K562 (cell line): ENCODE results near the gene PPIL6. TPM values are rescaled to one million over a fixed set of nuclear protein-coding genes. Genes with fewer than 3 reads are reported as not detected.
A peak's percentile ranks its signal among the peaks of the same experiment; 100 is the strongest.

Experiments used
- CHCHD3 ChIP-seq: fragments of 250-450 bp; sonication (Bioruptor Pico); IDR thresholded peaks from 2 replicates; pipeline ENCODE4 v2.1.2; 2022; ENCODE audit warnings: mild to moderate bottlenecking
- DMBX1 ChIP-seq: fragments of 250-450 bp; sonication (Bioruptor Pico); IDR thresholded peaks from 2 replicates; pipeline ENCODE4 v1.8.0; 2022; ENCODE audit warnings: inconsistent platforms, mild to moderate bottlenecking, moderate library complexity, borderline replicate concordance
- GTF3C2 ChIP-seq: IDR thresholded peaks from 3 replicates; pipeline ENCODE4 v1.6.1; 2011; ENCODE audit warnings: borderline replicate concordance, mild to moderate bottlenecking, moderate library complexity; ENCODE audit not compliant: insufficient read length; ENCODE audit errors: extremely low read depth
- HDAC3 ChIP-seq: fragments of 450-650 bp; IDR thresholded peaks from 2 replicates; pipeline ENCODE4 v1.6.1; 2018; ENCODE audit warnings: borderline replicate concordance, mild to moderate bottlenecking, moderate library complexity; ENCODE audit not compliant: partially characterized antibody
- HDAC8 ChIP-seq: fragments of 450-650 bp; IDR thresholded peaks from 2 replicates; pipeline ENCODE4 v1.6.1; 2016; ENCODE audit warnings: mild to moderate bottlenecking, missing genetic modification characterization, moderate library complexity, missing compliant biosample characterization
- KDM5B ChIP-seq: fragments of 200-600 bp; sonication (generic); IDR thresholded peaks from 2 replicates; pipeline ENCODE4 v1.6.1; 2012; ENCODE audit warnings: low read depth, mild to moderate bottlenecking, moderate library complexity, low read length, control low read depth, inconsistent platforms; ENCODE audit not compliant: insufficient replicate concordance
- MEF2D ChIP-seq: conservative IDR thresholded peaks from 2 replicates; pipeline ENCODE4 v1.6.1; 2016; ENCODE audit warnings: low read depth, missing genetic modification characterization, missing compliant biosample characterization
- MXD1 ChIP-seq: fragments of 250-450 bp; sonication (Bioruptor Pico); IDR thresholded peaks from 2 replicates; pipeline ENCODE4 v1.8.0; 2021; ENCODE audit warnings: borderline replicate concordance, mild to moderate bottlenecking, moderate library complexity; ENCODE audit not compliant: poor library complexity, severe bottlenecking
- NBN ChIP-seq: fragments of 450-650 bp; IDR thresholded peaks from 2 replicates; pipeline ENCODE4 v1.6.1; 2016; ENCODE audit warnings: low read depth, mild to moderate bottlenecking
- NR3C1 ChIP-seq: sonication (generic); formaldehyde crosslinking; IDR thresholded peaks from 2 replicates; pipeline ENCODE4 v1.8.1; 2022; ENCODE audit warnings: missing genetic modification reagents
- PCBP1 ChIP-seq: fragments of 200-400 bp; formaldehyde crosslinking; IDR thresholded peaks from 2 replicates; pipeline ENCODE4 v1.6.1; 2018; ENCODE audit warnings: mild to moderate bottlenecking, low read depth, low read length; ENCODE audit not compliant: poor library complexity, severe bottlenecking
- PRPF4 ChIP-seq: fragments of 200-400 bp; formaldehyde crosslinking; IDR thresholded peaks from one replicate; pipeline ENCODE4 v1.6.1; 2017; ENCODE audit warnings: low read length, low read depth, mild to moderate bottlenecking; ENCODE audit not compliant: insufficient read depth, poor library complexity, severe bottlenecking
- SIN3A ChIP-seq, 2 experiments: fragments of 150-350 bp in 1 of 2; IDR thresholded peaks; 2 replicates each; pipeline ENCODE4 v1.6.1; 2011 to 2016; ENCODE audit warnings: borderline replicate concordance in 2 of 2, low read depth in 2 of 2, low read length in 2 of 2, mild to moderate bottlenecking in 2 of 2, moderate library complexity in 2 of 2; ENCODE audit not compliant: control insufficient read depth in 1 of 2
- SIRT6 ChIP-seq: IDR thresholded peaks from one replicate; pipeline ENCODE4 v1.6.1; 2012; ENCODE audit warnings: low read depth, mild to moderate bottlenecking, control low read depth, inconsistent platforms, low read length, moderate library complexity
- SRSF9 ChIP-seq: fragments of 200-400 bp; formaldehyde crosslinking; IDR thresholded peaks from 2 replicates; pipeline ENCODE4 v1.6.1; 2017; ENCODE audit warnings: low read depth, low read length, borderline replicate concordance
- TARDBP ChIP-seq: fragments of 450-650 bp; IDR thresholded peaks from 2 replicates; pipeline ENCODE4 v1.6.1; 2016
- YY1 ChIP-seq, 3 experiments: IDR thresholded peaks; 2 replicates each; pipeline ENCODE4 v1.6.1; 2011; ENCODE audit warnings: low read length in 2 of 3, mild to moderate bottlenecking in 2 of 3, moderate library complexity in 2 of 3, borderline replicate concordance in 1 of 3, control low read depth in 1 of 3, low read depth in 1 of 3; ENCODE audit not compliant: insufficient read depth in 3 of 3, insufficient replicate concordance in 2 of 3, control insufficient read depth in 1 of 3, insufficient read length in 1 of 3; ENCODE audit errors: extremely low read depth in 1 of 3
- ZFP91 ChIP-seq: sonication (generic); formaldehyde crosslinking; IDR thresholded peaks from 2 replicates; pipeline ENCODE4 v1.8.0; 2022; ENCODE audit warnings: mild to moderate bottlenecking, missing genetic modification reagents
- ZNF354B ChIP-seq: fragments of 250-450 bp; sonication (Bioruptor Pico); IDR thresholded peaks from 2 replicates; pipeline ENCODE4 v1.4.0; 2020
- ZNF511 ChIP-seq: sonication (generic); formaldehyde crosslinking; IDR thresholded peaks from 2 replicates; pipeline ENCODE4 v1.8.0; 2022; ENCODE audit warnings: mild to moderate bottlenecking, missing genetic modification reagents
- polyA plus RNA-seq, 8 experiments: library from polyadenylated mRNA; depleted of rRNA in 4 of 8; stranded (reverse) in 5 of 8; unstranded in 3 of 8; fragments of >200 nt; fragmentation: Nextera tagmentation in 2 of 8; fragmentation: Illumina TruSeq in 1 of 8; extraction: Ambion mirVana in 2 of 8; extraction: Trizol in 1 of 8; gene quantifications; 2 replicates each; pipeline versions ENCODE4 v1.2.1 to v1.2.3, GENCODE V29; 2011 to 2014; ENCODE audit warnings: inconsistent platforms in 1 of 8, missing spikeins in 1 of 8
- total RNA-seq, 7 experiments: library from RNA; depleted of rRNA in 6 of 7; stranded (reverse); fragments of >200 nt in 6 of 7; fragmentation: Illumina TruSeq in 2 of 7; extraction: Trizol in 2 of 7; gene quantifications; 2 replicates each; pipeline versions ENCODE4 v1.2.1 to v1.2.3, GENCODE V29; 2011 to 2021; ENCODE audit warnings: low replicate concordance in 1 of 7

PPIL6 gene
- total and polyA plus RNA-seq, 9 of the 15 experiments (the other 6 are each of a cell fraction or from before 2014, with no cell fraction given) = 0.03 to 0.98 (median 0.41) TPM; not detected in 1

- TF ChIP-seq GTF3C2 (no peak), ZFP91 (CRISPR knock-in tag) (no peak), MEF2D (tag) (no peak), TARDBP (peak; percentile 55; the same call in 1 of the 2 replicates), ZNF354B (no peak), PCBP1 (peak; percentile 72), DMBX1 (CRISPR knock-in tag) (peak; percentile 65; the same call in 1 of the 2 replicates), KDM5B (peak; percentile 80), CHCHD3 (no peak), NBN (no peak), PRPF4 (no peak), NR3C1 (CRISPR knock-in tag) (peak; percentile 22; the same call in 1 of the 2 replicates), MXD1 (peak; percentile 43), YY1 (IDR thresholded peaks at IDR 0.05; ENCODE audit: borderline replicate concordance in 1 of 3, control insufficient read depth in 1 of 3, extremely low read depth in 1 of 3, insufficient read depth in 3 of 3, insufficient read length in 1 of 3, insufficient replicate concordance in 2 of 3, low read depth in 1 of 3, low read length in 2 of 3) (peak; percentile 50 to 91 (median 85)), HDAC3 (no peak), SIRT6 (no peak), HDAC8 (tag) (peak; percentile 58; the same call in 1 of the 2 replicates), SIN3A (IDR thresholded peaks at IDR 0.05; ENCODE audit: borderline replicate concordance in 2 of 2, control insufficient read depth in 1 of 2, low read depth in 2 of 2, low read length in 2 of 2) (peak; percentile 77 to 95; a peak in 2 of 4 replicates), ZNF511 (CRISPR knock-in tag) (peak; percentile 97), SRSF9 (no peak)
These were observed at the start of gene PPIL6, which contains the start of gene SMPD2 (continued) for GRCh38 chr6:109440331-109441068.
